Measurements from ENCODE around the gene CSTPP1.
A peak's percentile ranks its signal among the peaks of the same experiment; 100 is the strongest.
"Not testable (repeated sequence)": the region's sequence is repeated elsewhere in the genome, so short reads cannot be mapped to it uniquely, and the experiment has no call there.

CSTPP1 gene

GRCh38 chr11:46917762-46918082 lies 18.8 kb upstream of the CSTPP1 start:
- peak overlapping the region; percentile 65 for H3K4me3 ChIP-seq (ENCODE audit: low read length)
- no peak for DNase-seq (ENCODE audit: low read depth)
- TF ChIP-seq CTCF (conservative IDR thresholded peaks at IDR 0.05; ENCODE audit: low read length) = no peak

- no peak for DNase-seq (ENCODE audit: low read depth)
- TF ChIP-seq CTCF (conservative IDR thresholded peaks at IDR 0.05; ENCODE audit: low read length) = no peak
- peak within 1 kb of the TSS; percentile 65 for H3K4me3 ChIP-seq (ENCODE audit: low read length)
Measured at GRCh38 chr11:46918083-46918787, 18.3 kb upstream of the CSTPP1 start, which contains the start of gene LRP4. TSS of gene LRP4 (minus strand) at chr11:46918550. CDS start at chr11:46918379, 171 bp downstream.

- no peak for TF ChIP-seq CTCF (conservative IDR thresholded peaks at IDR 0.05; ENCODE audit: low read length)
- DNase-seq (ENCODE audit: low read depth) = no peak
- H3K4me3 ChIP-seq (ENCODE audit: low read length) = peak overlapping the region; percentile 50
Measured at GRCh38 chr11:46918788-46919513, 17.6 kb upstream of the CSTPP1 start.

GRCh38 chr11:46920755-46921154 lies 15.8 kb upstream of the CSTPP1 start:
- TF ChIP-seq CTCF (conservative IDR thresholded peaks at IDR 0.05; ENCODE audit: low read length) = no peak
- peak; percentile 98 for DNase-seq (ENCODE audit: low read depth)
- H3K4me3 ChIP-seq (ENCODE audit: low read length) = no peak overlapping the region

GRCh38 chr11:46927928-46928327 lies 8.6 kb upstream of the CSTPP1 start:
- H3K4me3 ChIP-seq (ENCODE audit: low read length); DNase-seq (ENCODE audit: low read depth): not testable (repeated sequence)

GRCh38 chr11:46928701-46929100 lies 7.9 kb upstream of the CSTPP1 start:
- DNase-seq (ENCODE audit: low read depth) = not testable (repeated sequence)

GRCh38 chr11:46930089-46930488 lies 6.5 kb upstream of the CSTPP1 start:
- no peak for TF ChIP-seq CTCF (conservative IDR thresholded peaks at IDR 0.05; ENCODE audit: low read length)
- peak; percentile 48 for DNase-seq (ENCODE audit: low read depth)
- H3K4me3 ChIP-seq (ENCODE audit: low read length) = no peak overlapping the region

More at GRCh38 chr11:46928701-46929100, 7.9 kb upstream of the CSTPP1 start:
- not testable (repeated sequence) for H3K4me3 ChIP-seq (ENCODE audit: low read length)

- DNase-seq (ENCODE audit: low read depth) = no peak
- H3K4me3 ChIP-seq (ENCODE audit: low read length) = no peak overlapping the region
- no peak for TF ChIP-seq CTCF (conservative IDR thresholded peaks at IDR 0.05; ENCODE audit: low read length)
Measured at GRCh38 chr11:46942172-46942571, 5.6 kb downstream of the CSTPP1 start.

Measured in AG10803 (cell line).